Activated naive CD4-positive, alpha-beta T cell treated with anti-CD3 and anti-CD28 coated beads, Interleukin-2, amount 10 ng/mL, durations not matched to agents 5 hours and 36 hours (primary cell): Measurements from ENCODE around the gene ZNF219. TPM values are rescaled to one million over a fixed set of nuclear protein-coding genes. Genes with fewer than 3 reads are reported as not detected.

Experiments
- total RNA-seq, 2 experiments: library from RNA; stranded (reverse); gene quantifications; one replicate each; pipeline ENCODE4 v1.2.3, GENCODE V29; 2021

Gene ZNF219
- 1 to 10 TPM; 3.8 to 4.2 TPM for total RNA-seq

GRCh38 chr14:21098076-21098891 lies at the start of gene ZNF219:
Gene ZNF219, minus strand, starts transcription at chr14:21098655. Its CDS starts 5,064 bp downstream, at chr14:21093591.

GRCh38 chr14:21100931-21101330 lies 2.5 kb upstream of the ZNF219 start, which contains the start of gene TMEM253:
Gene TMEM253, plus strand, starts transcription at chr14:21101066. Its CDS starts 278 bp downstream, at chr14:21101344.

GRCh38 chr14:21070083-21070609 lies 28.3 kb downstream of the ZNF219 start, which contains the start of gene ARHGEF40:
Gene ARHGEF40, plus strand, starts transcription at chr14:21070304. Its CDS starts 93 bp downstream, at chr14:21070397.

GRCh38 chr14:21057803-21058675 lies 40.4 kb downstream of the ZNF219 start, which contains the start of gene RNASE8:
Gene RNASE8, plus strand, starts transcription at chr14:21057822. Its CDS starts 71 bp downstream, at chr14:21057893.

GRCh38 chr14:21041676-21042433 lies 56.6 kb downstream of the ZNF219 start, which contains the start of gene RNASE7:
Gene RNASE7, plus strand, starts transcription at chr14:21042362. Its CDS starts 631 bp downstream, at chr14:21042993.

Other genes starting within 250 kb of the ZNF219 start
- gene RNASE3, start 207.3 kb downstream of the ZNF219 start, total RNA-seq = not detected
- gene RNASE2, start 143.2 kb downstream of the ZNF219 start, total RNA-seq = not detected
- gene METTL17, start 108.7 kb downstream of the ZNF219 start, total RNA-seq = 10 to 100 TPM; 88.9 to 90.9 TPM
- not detected for gene SLC39A2, start 99.4 kb downstream of the ZNF219 start, total RNA-seq
- gene NDRG2, start 73.6 kb downstream of the ZNF219 start, total RNA-seq = 10 to 100 TPM; 10.9 to 12.3 TPM
- gene TPPP2, start 68.4 kb downstream of the ZNF219 start, total RNA-seq = not detected
- gene RNASE13, start 63.8 kb downstream of the ZNF219 start, total RNA-seq = not detected
- not detected for gene RNASE7, start 56.3 kb downstream of the ZNF219 start, total RNA-seq
- not detected for gene RNASE8, start 40.8 kb downstream of the ZNF219 start, total RNA-seq
- not detected for gene ARHGEF40, start 28.4 kb downstream of the ZNF219 start, total RNA-seq
- not detected for gene TMEM253, start 2.4 kb upstream of the ZNF219 start, total RNA-seq
- gene OR5AU1, start 57.4 kb upstream of the ZNF219 start, total RNA-seq = not detected
- gene HNRNPC, start 170.8 kb upstream of the ZNF219 start, total RNA-seq = 100 to 1,000 TPM; 543 to 544 TPM
- not detected for gene RPGRIP1, start 181.4 kb upstream of the ZNF219 start, total RNA-seq